NCI-H2081 treated with DMSO at 0.1 percent for 48 hours (cell line): ENCODE results near the gene SPCS2.
A peak's percentile ranks its signal among the peaks of the same experiment; 100 is the strongest.
"Not testable (repeated sequence)": the region's sequence is repeated elsewhere in the genome, so short reads cannot be mapped to it uniquely, and the experiment has no call there.

Experiments used
- DNase-seq: peaks from one replicate; lab custom pipeline; 2025; lab: John Stamatoyannopoulos, UW

The SPCS2 gene

DNA sequence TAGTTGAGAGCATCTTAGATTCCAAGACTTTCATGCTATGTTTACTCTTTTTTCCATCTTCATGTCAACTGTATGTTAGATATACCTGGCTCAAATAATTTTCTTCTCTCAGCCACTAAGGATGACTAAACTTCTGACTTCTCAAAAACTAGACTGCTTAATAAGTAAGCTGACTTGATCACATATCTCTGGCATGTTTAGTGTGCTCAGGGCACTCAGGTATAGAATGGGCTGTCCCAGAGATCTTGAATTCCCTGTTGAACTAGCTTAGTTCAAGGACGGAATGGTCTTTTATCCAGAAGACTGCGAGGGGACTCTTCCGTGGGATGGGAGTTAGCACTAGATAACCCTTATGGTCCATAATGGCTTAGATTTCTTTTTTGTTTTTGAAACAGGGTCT, 52.6 kb downstream of the SPCS2 start:
- DNase-seq, result no peak

DNA sequence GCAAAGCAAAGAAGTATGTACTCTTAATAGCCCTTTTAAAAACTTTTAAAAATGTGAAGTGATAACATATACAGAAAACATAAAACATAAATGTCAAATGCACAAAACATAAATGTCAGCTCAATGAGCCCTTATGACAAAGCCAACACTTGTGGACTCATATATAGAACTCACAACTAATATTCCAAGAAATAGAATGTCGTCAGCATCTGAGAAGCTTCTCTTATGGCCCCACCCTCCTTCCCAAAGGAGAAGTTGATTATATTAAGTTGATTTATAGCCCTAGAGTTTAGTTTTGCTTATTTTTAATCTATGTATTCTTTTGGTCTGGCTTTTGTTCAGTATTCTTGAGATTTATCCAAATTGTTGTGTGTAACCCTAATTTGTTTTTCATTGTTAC, 53.5 kb downstream of the SPCS2 start:
- DNase-seq, result no peak

DNA sequence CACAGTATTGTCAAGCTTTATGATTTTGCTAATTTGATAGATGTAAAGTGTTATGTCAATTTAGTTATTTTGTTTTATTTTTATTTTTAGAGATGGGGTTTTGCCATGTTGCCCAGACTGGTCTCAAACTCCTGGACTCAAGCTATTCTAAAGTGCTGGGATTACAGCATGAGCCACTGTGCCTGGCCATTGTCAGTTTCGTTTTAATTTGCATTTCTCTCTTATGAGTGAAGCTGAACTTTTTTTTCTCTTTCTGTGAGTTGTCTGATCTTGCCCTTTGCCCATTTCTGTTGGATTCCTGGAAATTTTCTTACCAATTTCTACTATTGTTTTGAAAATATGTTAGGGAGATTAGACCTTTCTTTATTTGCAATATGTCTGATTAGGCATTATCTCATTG, 55.1 kb downstream of the SPCS2 start:
- DNase-seq, result no peak

DNA sequence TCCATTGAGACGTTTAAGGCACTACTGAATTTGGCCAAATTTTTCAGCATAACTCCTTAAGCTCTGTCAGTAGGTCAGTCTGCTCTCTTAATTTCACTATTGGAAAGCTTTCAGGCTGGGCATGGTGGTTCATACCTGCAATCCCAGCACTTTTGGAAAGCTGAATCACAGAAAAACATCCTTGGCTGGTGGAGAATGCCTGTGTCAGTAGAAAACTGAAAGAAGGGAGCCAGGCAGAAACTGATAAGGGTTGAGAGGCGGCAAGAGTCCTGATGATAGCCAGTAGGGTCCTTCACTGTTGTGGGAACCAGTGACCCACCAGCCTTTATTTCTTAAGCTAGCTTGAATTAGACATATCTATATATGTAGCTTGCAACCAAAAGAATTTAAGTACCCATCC, 62.3 kb downstream of the SPCS2 start:
- no peak for DNase-seq

DNA sequence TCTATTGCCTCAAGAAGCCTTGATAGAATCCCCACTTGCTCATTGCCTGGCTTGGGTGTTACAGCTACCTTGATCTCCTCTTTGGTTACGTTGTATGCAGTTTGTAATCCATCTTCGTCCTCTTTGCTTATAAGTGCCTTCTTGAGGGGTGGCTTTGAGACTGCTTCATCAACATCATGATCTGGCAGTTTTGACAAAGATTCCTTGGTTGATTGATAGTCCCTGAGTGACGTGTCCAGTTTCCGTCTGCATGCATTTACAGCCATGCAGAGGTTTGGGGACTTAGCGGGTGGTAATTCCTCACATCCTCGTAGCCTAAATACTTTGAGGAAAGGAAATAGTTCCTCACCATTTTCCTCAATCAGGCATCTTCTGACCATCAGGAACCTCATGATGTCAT, 62.8 kb downstream of the SPCS2 start:
- DNase-seq, result no peak

DNA sequence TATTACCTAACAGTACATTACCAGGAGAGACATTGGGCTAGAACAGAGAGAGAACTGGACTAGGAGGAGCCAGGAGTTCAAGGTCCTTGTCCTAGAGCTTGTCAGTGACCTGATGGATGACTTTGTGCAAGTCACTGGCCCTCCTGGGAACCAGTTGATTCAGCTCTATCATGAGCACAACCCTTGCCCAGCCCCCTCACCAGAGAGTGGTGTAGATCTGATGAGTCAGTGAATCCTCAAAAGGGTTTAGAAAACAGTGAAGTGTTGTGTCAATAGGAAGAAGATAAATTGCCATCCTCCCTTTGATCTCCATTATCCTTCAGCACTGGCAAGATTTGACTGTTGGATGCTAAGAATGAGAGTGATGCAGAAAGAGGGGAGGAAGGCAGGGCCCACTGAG, 64.0 kb downstream of the SPCS2 start:
- DNase-seq, result no peak

DNA sequence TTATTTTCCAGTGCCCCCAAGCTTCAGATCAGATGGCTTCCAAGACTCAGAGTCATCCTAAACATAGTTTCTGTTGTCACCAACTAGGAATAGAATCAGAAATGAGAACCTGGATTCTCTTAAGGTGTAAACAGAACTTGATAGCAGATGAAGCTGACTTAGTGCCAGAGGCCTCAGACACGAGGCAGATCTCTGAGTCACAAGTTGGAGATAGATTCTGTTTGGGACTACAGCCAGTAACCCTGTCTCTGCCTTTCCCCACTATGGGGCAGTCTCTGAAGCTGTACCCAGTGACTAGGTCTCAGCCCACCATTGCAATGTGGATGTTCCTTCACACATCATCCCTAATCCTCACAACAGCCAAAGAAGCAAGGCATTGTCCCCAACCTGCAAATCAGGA, 65.1 kb downstream of the SPCS2 start:
- DNase-seq, result no peak

DNA sequence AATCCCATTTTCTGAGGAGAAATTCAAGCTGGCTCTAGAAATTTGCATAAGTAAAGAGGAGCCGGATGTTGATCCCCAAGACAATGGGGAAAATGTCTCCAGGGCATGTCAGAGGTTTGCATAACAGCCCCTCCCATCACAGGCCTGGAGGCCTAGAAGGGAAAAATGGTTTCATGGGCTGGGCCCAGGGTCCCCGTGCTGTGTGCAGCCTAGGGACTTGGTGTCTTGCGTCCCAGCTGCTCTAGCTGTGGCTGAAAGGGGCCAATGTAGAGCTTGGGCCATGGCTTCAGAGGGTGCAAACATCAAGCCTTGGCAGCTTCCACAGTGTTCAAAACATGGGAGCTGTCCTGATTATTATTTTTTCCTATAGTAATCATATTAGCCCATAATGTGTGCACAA, 70.1 kb downstream of the SPCS2 start:
- not testable (repeated sequence) for DNase-seq

DNA sequence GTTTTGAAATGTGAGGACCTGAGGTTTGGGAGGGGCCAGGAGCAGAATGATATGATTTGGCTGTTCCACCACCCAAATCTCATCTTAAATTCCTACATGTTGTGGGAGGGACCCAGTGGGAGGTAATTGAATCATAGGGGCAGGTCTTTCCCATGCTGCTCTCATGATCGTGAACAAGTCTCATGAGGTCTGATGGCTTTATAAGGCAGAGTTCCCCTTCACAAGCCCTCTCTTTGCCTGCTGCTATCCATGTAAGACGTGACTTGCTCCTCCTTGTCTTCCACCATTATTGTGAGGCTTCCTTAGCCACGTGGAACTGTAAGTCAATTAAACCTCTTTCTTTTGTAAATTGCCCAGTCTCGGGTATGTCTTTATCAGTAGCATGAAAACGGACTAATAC, 71.3 kb downstream of the SPCS2 start:
- not testable (repeated sequence) for DNase-seq

DNA sequence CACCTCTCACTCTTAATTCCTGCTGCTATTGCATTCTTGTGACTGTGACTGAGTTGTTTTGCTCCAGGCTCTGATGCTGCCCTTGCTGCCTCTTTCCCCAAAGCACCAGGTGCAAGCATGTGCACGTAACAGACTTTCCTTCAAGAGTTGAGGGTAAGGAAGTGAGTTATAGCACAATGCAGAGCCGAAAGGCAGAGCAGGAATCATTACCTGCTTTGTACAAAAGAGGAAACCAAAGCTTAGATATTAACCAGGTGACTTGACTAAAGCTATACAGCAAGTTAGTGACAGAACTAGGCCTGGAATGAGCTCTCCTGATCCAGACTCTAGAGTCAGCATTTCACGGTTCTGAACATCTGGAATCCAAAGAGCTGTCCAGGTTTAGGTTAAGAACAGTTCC, 73.2 kb downstream of the SPCS2 start:
- no peak for DNase-seq

DNA sequence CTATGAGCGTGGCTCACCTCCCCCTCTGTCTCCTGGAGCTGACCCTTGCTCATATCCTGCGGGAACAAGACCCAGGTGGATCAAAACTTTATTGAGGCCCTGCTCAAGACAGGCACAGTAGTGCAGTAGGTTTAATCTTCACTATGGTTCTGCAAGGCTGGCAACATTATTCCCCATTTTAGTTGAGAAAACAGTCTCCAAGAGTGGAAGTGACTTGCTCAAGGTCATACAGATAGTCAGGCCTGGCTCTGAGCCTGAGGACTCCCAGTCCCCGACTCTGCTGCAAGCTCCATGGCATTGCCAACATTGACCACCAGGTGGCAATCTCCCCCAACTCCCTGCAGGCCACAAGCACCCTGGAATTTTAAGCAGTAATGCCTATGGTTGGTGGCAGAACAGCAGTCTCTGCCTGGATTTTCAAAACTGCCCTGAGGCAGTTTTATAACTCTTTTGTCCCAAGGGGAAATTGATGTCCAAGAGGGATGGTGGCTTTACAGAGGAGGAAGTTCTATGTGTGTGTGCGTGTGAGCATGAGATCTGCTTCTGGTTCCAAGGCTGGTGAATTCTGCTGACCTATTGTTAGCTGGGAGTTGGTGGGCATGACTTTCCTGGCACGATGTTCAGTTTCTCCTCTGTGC, 73.8 kb downstream of the SPCS2 start:
- peak; percentile 10 for DNase-seq

DNA sequence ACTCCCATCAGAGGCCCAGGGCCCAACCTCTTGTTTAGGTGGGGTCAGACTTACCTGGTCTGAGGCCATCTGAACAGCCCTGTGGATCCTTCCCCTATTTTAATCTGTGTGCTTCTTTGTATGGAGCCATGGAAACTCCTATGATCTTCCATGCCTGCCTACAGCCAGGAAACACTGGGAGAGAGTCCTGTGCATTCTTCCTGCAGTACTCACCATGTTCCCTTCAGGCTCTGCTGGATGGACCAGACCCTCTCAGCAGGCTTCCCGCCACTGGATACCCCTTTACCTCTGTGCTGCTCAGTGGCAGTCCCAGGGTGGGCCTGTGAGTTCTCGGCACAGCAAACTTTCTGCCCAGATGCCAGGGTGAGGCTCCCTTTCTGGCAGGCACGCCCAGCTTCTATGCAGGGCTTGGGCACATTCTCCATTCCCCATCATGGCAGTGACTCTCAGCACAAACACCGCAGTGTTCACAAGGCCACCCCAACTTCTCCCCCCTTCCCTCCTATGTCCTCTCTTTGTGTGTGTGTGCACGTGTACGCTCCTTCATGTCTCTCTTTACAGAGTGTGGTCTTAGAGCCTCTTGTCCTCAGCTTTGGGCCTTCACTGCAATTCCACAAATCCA, 74.5 kb downstream of the SPCS2 start:
- DNase-seq, result no peak

DNA sequence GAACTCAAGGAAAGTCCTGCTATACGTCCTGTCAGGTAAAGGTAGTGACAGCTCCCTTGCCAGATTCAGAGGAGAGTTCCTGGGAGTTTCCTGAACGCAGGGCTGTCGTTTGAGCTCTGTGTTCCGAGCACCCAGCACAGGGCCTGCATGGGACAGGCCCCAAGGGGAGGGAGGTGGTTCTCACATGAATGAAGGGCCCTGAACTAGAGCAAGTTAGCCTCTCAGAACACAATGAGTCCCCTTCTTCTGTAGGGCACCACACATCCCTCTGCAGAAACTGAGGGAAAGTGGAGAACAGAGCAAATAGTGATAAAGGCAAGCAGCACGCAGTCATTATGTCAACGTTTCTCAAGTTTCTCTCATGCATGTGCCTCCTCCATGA, 75.0 kb downstream of the SPCS2 start:
- no peak for DNase-seq

DNA sequence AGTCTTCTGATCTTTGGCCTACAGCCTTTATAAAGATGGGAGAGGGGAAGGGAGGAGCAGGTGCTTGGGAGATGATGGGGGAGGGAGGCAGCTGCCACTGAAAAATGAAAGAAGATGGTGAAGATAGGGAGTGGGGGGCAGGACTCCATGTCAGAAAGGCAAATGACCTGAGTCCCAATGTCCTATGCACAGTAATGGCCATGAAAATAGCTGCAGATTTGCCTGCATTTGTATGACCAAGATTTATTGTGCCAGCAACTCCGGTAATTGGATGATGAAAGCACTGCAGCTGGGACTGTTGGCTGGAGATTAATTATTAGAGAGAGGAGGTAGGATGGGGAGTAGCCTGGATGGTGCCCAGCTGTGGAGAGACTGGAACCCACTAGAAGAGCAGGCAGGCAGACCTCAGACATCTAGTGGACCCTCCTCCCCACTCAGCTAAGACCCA, 75.7 kb downstream of the SPCS2 start:
- DNase-seq, result no peak

DNA sequence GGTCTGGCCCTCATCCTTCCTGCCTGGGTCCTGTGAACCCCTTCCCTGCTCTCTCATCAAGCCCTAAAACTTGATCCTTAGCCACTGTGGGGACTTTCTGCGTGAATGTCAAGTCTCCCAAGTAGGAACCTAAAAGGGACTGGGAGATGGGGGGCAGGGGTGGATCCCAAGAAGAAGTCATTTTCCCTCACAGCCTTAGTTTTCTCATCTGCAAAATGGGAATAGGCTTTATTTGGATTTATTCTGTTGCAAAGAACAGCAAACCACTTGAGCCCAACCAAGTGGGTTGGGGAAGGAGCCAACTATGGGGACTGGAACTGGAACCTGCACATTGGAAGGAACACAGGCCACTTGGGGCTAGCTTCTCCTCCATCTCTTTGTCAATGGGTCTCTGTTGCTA, 76.5 kb downstream of the SPCS2 start:
- DNase-seq, result no peak

DNA sequence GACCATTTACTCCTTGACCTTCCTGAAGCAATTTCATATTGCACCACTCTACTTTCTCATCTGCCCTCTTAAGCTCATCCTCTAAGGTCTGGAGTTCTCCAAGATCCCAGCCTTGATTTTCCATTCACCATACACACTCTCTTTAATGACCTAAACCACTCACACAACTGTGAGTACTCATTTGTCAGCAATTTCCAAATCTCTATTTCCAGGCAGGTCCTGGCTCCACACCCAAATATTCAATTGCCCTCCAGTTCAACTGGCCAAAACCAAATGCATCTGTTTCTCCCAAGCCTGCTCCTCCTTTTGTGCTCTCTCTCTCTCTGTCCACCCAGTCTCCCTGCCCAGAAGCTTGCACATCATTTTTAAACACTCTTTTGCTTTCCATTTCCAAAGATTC, 79.3 kb downstream of the SPCS2 start:
- no peak for DNase-seq
